ENCODE measurements around the gene AMBP.

AMBP gene

DNA sequence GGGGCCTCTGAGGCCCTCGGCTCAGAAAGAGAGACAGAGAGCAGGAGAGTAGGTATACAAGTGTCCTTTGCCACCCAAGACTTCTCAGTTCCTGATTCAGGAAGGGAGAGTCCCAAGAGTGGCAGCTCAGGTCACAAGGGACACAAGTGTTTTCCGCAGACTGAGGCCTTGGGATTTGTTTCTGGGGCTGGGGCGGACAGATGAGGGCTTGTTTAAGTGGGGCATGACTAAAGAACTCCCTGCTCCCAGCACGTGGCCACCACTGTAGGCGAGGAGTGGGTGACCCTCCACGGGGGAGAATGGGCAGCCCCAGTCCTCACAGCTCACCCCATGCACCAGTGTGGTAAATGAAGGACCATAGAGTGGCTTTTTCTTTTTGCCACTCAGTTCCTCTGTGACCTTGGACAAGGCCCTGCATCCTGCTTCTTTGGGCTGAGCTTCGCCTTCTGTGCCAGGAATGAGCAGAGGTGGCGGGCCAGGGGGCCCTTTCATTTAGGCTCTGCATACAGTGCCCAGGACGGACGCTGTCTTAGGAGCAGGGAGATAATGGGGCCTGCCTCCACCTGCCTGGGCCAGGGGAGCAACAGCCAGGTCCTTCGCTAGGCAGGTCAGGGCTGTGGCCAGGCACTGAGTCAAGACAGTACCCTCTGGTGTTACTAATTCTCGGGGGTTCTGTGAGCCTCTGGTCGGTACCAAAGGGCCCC lies 50.8 kb downstream of the AMBP start:
- no peaks in the 10 kb centered on the region for H3K4me1 Mint-ChIP-seq
- ATAC-seq (no peak), DNase-seq (no peak)
- no peaks in the 10 kb centered on the region for H3K27me3 Mint-ChIP-seq
- H3K27ac Mint-ChIP-seq, result no peak overlapping the region
- peaks cover 21 to 22% of the 10 kb centered on the region in 2 donors for H3K9me3 Mint-ChIP-seq
- no peak overlapping the region for H3K4me3 Mint-ChIP-seq

DNA sequence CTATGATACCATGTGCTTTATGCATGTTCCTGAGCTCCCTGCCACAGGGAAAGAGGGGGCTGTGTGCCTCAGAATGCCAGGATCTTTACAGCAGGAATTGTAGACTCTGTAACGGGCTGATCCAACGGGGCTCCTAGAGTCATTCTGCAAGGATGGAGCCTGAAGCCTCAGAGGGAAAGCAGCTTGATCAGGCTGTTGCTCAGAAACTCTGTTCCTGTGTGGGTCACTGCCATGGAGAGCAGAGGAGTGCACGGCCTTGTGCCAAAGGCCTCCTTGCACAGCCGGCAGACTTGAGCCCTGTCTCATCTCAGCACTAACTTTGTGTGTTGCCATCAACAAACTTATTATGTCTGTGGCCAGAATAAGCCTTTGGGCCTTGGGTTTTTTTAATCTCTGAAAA lies 51.8 kb downstream of the AMBP start:
- H3K4me1 Mint-ChIP-seq, result no peaks in the 10 kb centered on the region
- ATAC-seq (no peak), DNase-seq (no peak)
- H3K27me3 Mint-ChIP-seq, result no peaks in the 10 kb centered on the region
- no peak overlapping the region for H3K27ac Mint-ChIP-seq
- H3K4me3 Mint-ChIP-seq, result no peak overlapping the region
- peaks cover 21 to 22% of the 10 kb centered on the region in 2 donors for H3K9me3 Mint-ChIP-seq

DNA sequence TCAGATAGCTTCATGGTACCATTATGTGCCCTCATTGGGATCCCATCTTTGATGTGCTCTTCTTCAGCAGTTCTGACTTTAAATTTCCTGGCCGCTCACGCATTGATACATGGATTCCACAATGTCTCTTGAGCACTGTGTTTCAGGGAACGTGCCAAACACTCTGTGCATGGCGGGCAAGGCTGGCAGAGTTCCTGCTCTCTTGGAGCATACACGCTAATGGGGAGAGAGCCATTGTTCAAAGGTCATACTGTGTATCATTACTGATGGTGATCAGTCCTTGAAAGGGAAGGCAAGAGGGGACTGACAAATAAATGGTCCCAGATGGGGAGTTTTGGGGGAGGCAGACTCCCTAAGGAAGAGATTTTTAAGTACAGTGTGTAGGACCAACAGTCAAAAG lies 52.3 kb downstream of the AMBP start:
- H3K9me3 Mint-ChIP-seq, result peaks cover 21 to 22% of the 10 kb centered on the region in 2 donors
- ATAC-seq (no peak), DNase-seq (no peak)
- no peaks in the 10 kb centered on the region for H3K27me3 Mint-ChIP-seq
- H3K4me3 Mint-ChIP-seq, result no peak overlapping the region
- H3K27ac Mint-ChIP-seq, result no peak overlapping the region
- no peaks in the 10 kb centered on the region for H3K4me1 Mint-ChIP-seq

DNA sequence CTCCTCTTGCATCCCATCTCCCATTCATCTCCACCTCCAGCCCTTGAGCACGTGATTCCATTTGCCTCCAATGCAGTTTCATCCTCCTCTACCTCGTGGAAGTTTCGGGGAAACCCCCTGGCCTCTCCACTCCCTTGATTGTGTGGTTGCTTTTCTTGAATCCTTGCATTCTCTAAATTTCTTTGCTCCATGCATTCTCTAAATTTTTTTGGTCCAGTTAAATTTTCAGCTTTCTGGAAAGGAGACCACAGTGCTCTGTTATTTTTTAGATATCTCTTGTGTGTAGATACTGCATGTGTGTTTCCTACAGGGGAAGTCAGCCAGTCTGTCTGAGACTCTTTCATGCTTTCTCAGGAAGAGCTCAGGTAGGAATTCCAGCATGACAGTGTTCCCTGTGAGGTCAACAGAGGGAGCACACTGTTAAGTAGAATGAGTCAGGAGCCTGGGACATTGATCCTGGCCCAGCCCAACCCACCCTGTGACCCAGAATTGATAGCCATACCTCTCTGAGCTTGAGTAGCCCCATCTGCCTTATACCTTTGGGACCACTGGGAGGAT lies 52.8 kb downstream of the AMBP start:
- Mint-ChIP-seq H3K9me3 (peaks cover 21 to 22% of the 10 kb centered on the region in 2 donors), H3K27me3 (no peaks in the 10 kb centered on the region), H3K4me1 (no peaks in the 10 kb centered on the region), H3K27ac (no peak overlapping the region), H3K4me3 (no peak overlapping the region)
- DNase-seq (no peak), ATAC-seq (no peak)

DNA sequence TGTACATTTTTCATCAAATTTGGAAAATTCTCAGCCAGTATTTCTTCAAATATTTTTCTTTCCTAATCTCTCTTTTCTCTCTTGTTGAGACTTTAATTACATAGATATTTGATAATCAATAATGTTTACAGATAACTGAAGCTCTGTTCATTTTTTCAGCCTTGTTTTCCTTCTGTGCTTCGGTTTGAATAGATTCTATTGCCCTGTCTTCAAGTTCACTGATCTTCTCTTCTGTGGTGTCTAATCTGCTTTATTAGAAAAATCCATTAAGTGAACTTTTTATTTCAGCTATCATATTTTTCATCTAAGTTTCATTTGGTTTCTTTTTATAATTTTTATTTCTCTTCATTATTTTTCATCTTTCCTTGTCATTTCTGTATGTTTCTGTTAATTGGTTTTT lies 54.1 kb downstream of the AMBP start:
- no peak overlapping the region for H3K27ac Mint-ChIP-seq
- H3K9me3 Mint-ChIP-seq, result peaks cover 21 to 22% of the 10 kb centered on the region in 2 donors
- H3K4me1 Mint-ChIP-seq, result no peaks in the 10 kb centered on the region
- no peak overlapping the region for H3K4me3 Mint-ChIP-seq
- no peak for ATAC-seq
- DNase-seq, result no peak
- no peaks in the 10 kb centered on the region for H3K27me3 Mint-ChIP-seq

DNA sequence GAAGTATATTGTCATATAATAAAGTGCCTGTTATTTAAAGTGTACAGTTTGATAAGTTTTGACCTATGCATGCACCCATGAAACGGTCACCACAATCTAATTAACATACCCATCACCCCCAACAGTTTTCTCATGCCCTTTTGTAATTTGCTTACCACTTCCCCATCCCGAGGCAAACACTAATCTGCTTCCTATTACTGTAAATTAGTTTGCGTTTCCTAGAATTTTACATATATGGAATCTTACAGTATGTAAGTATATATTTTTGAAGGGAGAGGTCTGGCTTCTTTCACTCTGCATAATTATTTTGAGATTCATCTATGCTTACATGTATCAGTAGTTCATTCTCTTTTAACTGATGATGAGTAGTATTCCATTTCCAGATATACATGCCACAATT lies 56.5 kb downstream of the AMBP start:
- no peak overlapping the region for H3K4me3 Mint-ChIP-seq
- DNase-seq, result no peak
- no peaks in the 10 kb centered on the region for H3K4me1 Mint-ChIP-seq
- ATAC-seq, result no peak
- H3K27me3 Mint-ChIP-seq, result no peaks in the 10 kb centered on the region
- H3K9me3 Mint-ChIP-seq, result peaks cover 21 to 22% of the 10 kb centered on the region in 2 donors
- no peak overlapping the region for H3K27ac Mint-ChIP-seq

DNA sequence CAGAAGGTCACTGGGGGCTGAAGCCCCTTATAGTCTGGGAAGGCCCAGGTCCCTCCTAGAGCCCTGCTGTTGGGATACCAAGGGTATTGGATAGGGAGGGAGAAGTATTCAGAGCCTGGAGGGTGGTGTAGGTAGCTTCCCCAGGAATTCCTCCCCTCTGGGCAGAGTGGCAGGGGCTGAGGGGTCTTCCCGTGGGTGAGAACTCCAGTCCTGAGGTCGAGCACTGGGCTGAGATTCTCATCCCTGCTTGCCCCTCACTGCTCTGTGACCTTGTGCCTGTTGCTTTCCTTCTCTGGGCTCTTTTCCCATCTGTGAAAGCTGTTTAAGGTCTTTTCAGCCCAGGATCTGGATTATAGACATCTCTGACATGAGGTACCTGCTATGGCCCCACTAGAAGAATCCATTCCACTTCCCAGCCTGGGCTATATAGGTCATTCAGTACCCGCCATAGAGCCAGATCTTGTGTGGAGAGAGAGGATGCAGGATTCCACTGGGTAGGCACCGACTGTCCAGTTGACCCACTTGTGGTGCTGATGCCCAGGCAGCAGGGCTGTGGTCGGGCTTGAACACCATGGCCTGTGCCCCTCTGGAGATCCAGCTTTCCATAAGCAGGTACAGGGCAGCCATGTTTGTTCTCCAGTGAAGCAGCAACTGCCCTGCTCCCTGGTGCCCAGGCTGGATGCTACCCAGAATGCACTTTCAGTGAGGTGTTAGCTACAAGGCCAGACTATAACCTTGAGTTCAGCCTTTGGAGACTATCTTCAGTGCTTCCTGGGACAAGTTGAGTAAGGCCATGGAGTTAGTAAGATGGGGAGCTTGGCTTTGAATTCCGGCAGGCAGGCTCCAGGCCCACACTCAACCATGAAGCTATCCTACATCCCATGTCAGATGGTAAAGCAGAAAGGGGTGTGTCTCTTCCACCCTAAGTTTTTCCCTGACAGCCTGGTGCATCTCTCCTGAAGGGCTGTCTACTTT lies 60.1 kb downstream of the AMBP start:
- Mint-ChIP-seq H3K4me3 (no peak overlapping the region), H3K27ac (no peak overlapping the region), H3K27me3 (no peaks in the 10 kb centered on the region), H3K4me1 (no peaks in the 10 kb centered on the region), H3K9me3 (peaks cover 0 to 13% of the 10 kb centered on the region in 2 donors)
- ATAC-seq, result no peak
- DNase-seq, result peak in 1 of 2 donors; percentile 2

DNA sequence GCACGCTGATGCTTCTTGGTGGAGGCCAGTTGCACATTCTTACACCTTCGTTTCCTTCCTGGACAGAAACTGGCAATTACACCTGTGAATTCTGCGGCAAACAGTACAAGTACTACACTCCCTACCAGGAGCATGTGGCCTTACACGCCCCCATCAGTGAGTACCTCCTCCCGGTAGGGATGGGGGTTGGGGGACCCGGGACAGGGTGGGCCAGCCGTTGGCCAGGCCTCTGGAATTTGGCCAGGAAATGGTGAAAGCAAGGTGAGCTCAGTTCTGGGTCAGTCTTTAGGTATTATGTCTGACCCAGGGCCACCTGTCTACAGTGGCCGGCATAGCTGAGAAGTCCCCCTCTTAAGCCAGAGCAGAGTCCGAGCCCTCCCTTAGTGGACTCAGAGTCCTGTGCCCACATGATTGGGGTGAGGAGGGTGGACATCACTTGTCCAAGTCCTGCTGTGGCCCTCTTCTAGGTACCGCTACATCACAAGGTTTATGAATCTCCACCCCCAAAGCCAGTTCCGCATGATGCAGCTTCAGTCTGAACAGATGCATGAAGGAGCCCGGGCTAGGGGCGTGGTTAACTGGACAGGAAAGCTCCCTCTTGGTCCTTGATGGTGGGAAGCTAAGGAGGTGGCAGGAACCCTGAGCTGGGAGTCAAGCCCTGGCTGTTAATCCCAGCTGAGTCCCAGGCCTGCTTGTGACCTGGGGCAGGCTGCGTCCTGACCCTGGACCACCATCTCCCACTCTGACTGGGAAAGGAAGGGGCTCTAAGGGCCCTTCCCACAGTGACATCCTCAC lies 61.3 kb downstream of the AMBP start:
- no peaks in the 10 kb centered on the region for H3K4me1 Mint-ChIP-seq
- H3K4me3 Mint-ChIP-seq, result no peak overlapping the region
- no peaks in the 10 kb centered on the region for H3K27me3 Mint-ChIP-seq
- no peak for ATAC-seq
- H3K9me3 Mint-ChIP-seq, result peaks cover 0 to 6% of the 10 kb centered on the region in 2 donors
- no peak overlapping the region for H3K27ac Mint-ChIP-seq
- DNase-seq, result peak in 1 of 2 donors; percentile 4

DNA sequence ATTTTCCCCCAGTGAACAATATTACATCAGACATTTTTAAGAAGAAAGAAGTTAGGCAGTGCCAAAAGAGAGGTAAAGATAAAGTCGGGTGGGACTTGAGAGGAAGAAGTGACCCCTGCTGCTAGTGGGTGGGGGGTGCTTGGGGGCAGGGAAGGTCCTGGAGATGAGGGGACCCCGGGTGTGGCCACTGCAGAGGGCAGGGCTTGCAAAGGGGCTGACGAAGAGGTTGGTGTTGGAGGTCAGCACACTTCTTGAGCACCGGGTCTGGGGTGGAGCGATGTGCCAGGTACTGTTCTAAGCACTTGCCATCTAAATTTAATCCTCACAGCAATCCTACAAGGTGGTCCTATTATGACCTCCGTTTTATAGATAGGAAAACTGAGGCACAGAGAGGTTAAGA lies 62.0 kb downstream of the AMBP start:
- no peak overlapping the region for H3K4me3 Mint-ChIP-seq
- no peaks in the 10 kb centered on the region for H3K4me1 Mint-ChIP-seq
- ATAC-seq (no peak), DNase-seq (peak in 1 of 2 donors; percentile 4)
- peaks cover 0 to 6% of the 10 kb centered on the region in 2 donors for H3K9me3 Mint-ChIP-seq
- H3K27ac Mint-ChIP-seq, result no peak overlapping the region
- H3K27me3 Mint-ChIP-seq, result no peaks in the 10 kb centered on the region

DNA sequence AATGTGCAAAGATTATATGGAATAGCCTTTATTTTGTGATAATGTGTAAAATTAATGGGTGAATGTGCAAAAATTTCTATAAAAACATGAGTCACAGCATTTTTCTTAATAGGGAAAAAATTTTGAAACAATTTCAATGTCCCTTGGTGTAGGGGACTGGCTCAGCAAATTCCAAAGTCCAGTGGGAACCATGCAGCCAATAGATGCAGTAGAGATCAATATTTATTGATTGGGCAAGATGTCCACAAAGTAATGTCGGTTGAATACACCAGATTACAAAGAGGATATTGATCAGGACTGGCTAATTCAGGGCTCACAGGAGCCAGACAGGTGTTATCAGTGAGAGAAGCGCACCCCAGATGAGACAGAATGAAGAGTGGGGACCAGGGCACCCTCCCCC lies 62.5 kb downstream of the AMBP start:
- no peaks in the 10 kb centered on the region for H3K27me3 Mint-ChIP-seq
- H3K9me3 Mint-ChIP-seq, result peaks cover 0 to 6% of the 10 kb centered on the region in 2 donors
- H3K4me1 Mint-ChIP-seq, result no peaks in the 10 kb centered on the region
- no peak overlapping the region for H3K4me3 Mint-ChIP-seq
- no peak for DNase-seq
- no peak for ATAC-seq
- H3K27ac Mint-ChIP-seq, result peak overlapping the region in 1 of 2 donors; percentile 42

DNA sequence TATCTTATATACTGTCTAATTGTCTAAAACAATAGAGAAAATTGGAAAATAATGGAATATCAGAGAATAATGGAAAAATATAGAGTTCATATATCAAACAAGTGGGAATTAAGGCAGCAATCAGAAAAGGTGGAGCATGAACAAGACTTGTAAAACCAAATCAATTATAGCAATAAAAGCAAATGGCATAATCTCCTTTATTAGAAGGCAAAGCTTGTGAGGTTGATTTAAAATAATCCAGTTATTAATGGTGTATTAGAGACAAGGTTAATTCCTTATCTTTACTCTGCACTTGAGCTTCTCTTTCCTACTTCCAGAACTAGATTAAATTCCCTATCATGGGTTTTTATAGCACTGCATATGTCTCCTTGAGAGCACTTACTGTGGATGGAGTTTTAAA lies 64.1 kb downstream of the AMBP start:
- Mint-ChIP-seq H3K27ac (no peak overlapping the region), H3K9me3 (peaks cover 0 to 6% of the 10 kb centered on the region in 2 donors), H3K27me3 (no peaks in the 10 kb centered on the region), H3K4me3 (no peak overlapping the region), H3K4me1 (no peaks in the 10 kb centered on the region)
- no peak for ATAC-seq
- DNase-seq, result no peak

DNA sequence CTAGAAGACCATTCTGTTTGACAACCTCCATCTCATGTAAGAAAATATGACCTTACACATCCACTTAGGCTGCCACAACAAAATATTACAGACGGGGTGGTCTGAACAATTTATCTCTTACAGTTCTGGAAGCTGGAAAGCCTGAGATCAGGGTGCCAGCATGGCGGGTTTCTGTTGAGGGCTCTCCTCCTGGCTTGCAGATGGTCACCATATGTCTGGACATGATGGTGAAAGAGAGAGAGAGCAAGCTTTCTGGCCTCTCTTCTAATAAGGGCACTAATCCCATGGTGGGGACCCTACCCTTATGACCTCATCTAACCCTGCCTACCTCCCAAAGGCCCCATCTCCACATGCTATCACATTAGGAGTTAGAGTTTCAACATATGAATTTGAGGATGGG lies 66.0 kb downstream of the AMBP start:
- no peak overlapping the region for H3K4me3 Mint-ChIP-seq
- H3K9me3 Mint-ChIP-seq, result peaks cover 0 to 6% of the 10 kb centered on the region in 2 donors
- ATAC-seq, result no peak
- no peaks in the 10 kb centered on the region for H3K4me1 Mint-ChIP-seq
- no peak overlapping the region for H3K27ac Mint-ChIP-seq
- no peak for DNase-seq
- H3K27me3 Mint-ChIP-seq, result no peaks in the 10 kb centered on the region

DNA sequence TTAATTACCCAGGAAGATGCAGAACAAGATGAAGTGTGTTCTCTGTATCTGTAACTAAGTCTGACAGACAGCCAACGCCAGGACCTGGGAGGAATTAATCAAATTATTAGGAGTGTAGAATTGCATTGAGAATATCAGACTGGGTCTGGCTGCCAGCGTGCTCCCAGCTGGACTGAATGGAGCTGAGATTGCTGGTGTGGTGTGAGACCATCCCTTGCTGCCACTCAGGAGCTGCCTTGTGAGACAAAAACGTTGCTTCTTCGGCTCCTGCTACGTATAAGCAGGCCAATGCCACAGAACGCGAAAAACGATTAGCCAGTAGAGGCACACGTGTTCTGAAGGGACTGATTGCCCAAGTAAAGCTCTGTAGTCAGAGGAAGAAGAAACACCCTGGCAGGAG lies 66.8 kb downstream of the AMBP start:
- no peaks in the 10 kb centered on the region for H3K27me3 Mint-ChIP-seq
- no peak overlapping the region for H3K4me3 Mint-ChIP-seq
- peaks cover 0 to 6% of the 10 kb centered on the region in 2 donors for H3K9me3 Mint-ChIP-seq
- DNase-seq (peak in 1 of 2 donors; percentile 5), ATAC-seq (no peak)
- no peak overlapping the region for H3K27ac Mint-ChIP-seq
- no peaks in the 10 kb centered on the region for H3K4me1 Mint-ChIP-seq
